Stimulated activated CD8-positive, alpha-beta memory T cell treated with anti-CD3 and anti-CD28 coated beads, Interleukin-12 subunit alpha, Interleukin-12 subunit beta, amount 100 ng/mL, for 1 hour (primary cell): Measurements from ENCODE around the gene MAGEF1.

ENCODE experiments used
- DNase-seq: peaks from one replicate; pipeline ENCODE4 v3.0.0-alpha.2; 2020; ENCODE audit warnings: low read depth

Gene MAGEF1

DNA sequence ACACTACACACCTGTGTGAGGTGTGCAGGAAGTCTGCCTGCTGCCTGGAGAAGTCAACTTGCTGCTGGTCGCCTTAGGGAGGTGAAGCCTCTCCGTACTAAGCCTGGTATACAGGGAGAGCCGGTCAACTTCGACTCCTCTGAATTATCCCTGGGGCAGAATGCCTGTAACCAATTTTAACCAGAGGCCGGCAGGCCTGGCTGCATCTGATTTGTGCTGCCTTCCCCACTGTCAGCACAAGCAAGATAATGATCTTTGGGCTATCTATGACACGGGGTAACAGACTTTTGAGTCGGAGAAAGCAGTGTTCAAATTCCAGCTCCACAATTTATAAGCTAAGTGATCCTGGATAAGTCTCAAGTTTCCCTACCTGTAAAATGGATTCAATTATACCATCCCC lies 42.3 kb downstream of the MAGEF1 start:
- no peak for DNase-seq

DNA sequence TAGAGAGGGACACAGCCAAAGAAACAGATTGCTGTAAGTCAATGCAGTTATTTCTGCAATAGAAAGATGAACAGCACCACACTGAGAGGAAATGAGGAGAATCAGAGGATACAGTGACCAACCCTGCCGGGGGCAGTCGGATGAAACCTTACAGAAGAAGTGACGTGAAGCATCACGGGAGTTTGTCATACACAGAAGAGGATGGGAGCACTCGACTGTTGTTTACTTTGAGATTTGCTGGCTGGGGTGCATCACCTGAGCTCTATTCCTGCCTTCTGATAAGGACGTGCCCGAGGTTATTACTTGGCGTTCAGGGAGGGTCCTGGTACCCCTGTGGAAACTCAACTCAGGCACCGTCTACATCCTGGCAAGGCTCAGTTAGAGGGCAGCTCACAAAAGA lies 45.4 kb downstream of the MAGEF1 start:
- DNase-seq = no peak

DNA sequence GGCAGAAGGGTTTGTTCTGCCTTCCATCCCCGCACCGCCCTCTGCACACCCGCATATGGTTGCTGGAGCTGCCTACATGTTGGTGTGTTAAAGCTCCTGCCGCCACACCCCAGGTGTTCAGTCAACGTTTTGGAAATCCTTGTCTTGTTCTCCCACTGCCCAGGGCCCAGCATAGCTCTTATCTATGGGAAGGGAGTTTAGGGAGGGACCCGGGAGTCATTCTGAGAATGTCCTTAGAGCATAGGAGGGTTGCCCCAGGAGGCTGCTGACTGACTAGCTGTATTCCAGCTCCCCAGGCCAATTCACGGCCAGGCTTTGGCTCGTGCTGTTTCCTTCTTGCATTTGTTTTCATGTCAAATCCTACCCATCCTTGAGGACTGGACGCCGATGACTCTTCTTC lies 46.8 kb downstream of the MAGEF1 start:
- no peak for DNase-seq

DNA sequence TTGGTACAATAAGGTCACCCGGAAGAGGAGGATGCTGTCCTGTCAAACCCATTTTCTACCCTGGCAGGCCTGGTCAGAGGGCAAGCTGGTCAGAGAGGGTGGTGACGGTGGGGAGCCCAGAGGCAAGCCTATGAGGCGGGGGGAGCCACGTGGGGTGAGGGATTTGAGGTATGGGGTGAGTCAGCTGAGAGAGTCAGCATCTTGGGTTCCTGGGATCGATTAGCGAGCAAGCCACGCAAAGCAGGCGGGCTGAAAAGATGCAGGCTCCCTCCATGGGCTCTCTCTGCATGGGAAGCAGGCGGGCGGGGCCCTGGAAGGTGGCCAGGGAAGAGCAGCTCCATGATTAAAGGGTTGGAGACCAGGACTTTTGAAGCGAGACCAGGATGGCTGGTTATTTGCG lies 48.1 kb downstream of the MAGEF1 start:
- no peak for DNase-seq

DNA sequence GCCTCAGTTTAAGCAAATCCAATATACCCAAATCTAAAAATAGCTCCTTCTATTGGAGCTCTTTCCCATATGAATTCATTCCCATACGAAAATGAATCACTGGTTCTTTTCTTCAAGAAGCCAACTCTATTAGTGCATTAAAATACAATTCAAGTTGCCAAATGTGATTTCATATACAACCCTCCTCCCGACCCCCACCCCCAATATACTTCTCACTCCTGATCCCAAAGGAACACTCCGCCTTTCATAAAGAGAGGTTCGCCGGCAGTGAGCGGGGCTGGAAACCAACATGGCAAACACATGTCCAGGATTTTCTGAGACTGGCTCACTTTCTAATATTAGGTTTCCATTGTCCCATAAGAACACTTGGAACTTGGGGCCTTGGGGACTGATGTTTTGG lies 48.5 kb downstream of the MAGEF1 start:
- no peak for DNase-seq

DNA sequence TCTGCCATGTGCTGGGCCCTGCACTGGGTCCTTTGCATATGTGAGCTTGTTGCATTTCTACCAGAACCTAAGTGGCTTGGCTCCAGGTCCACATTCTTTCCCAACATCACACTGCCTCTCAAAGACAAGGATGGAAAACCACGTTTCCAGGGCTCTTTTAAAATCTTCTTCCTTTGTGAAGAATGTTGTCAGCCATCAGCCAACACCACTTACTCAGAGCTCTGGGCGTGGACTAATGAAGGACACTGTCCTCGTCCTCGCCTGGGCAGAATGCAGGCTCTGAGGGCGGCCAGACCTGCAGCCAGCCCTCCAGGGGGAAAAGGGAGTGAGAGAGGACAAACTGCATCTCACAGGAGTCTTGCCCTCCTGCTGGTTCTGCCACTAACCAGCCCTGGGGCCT lies 49.7 kb downstream of the MAGEF1 start:
- DNase-seq = no peak

DNA sequence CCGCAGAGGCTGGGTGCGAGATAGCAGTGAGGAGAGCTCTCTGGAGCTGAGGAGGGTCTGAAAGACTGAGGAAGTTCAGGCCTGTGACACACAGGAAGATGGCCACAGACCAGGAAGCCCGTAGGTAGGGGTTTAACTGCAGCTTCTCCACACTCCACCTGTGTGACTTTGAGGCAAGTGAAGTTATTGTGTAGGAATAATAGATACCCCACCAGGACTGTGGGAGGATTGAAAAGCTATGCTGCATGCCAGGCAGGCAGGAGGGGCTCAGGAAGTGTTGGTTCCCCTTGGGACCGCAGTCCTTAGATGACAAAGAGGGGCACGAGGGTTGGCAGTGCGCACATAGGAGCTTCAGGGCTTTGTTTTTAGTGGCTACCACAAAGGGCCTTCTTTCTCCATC lies 50.9 kb downstream of the MAGEF1 start:
- no peak for DNase-seq
